Smooth muscle cell (in vitro differentiated cells): Measurements from ENCODE around the gene CRTAC1. TPM values are rescaled to one million over a fixed set of nuclear protein-coding genes. Genes with fewer than 3 reads are reported as not detected.

Experiments used
- DNase-seq: peaks from one replicate; lab custom pipeline; 2025; ENCODE audit not compliant: unreplicated experiment; lab: John Stamatoyannopoulos, UW
- H2AFZ ChIP-seq: fragments of 200-600 bp; sonication (generic); 2 replicates; pipeline ENCODE4 v1.6.0; 2016; ENCODE audit warnings: antibody characterized with exemption, low read depth, mild to moderate bottlenecking
- H3F3A ChIP-seq: fragments of 200-600 bp; sonication (generic); 2 replicates; pipeline ENCODE4 v1.6.0; 2017; ENCODE audit warnings: antibody characterized with exemption, low read depth
- H3K27ac ChIP-seq: fragments of 200-600 bp; sonication (generic); 2 replicates; pipeline ENCODE4 v1.5.1; 2016; ENCODE audit warnings: low read depth, mild to moderate bottlenecking
- H3K27me3 ChIP-seq: fragments of 200-600 bp; sonication (generic); 2 replicates; pipeline ENCODE4 v1.6.1; 2016; ENCODE audit warnings: low read depth, mild to moderate bottlenecking
- H3K36me3 ChIP-seq: fragments of 200-600 bp; sonication (generic); 2 replicates; pipeline ENCODE4 v1.5.1; 2016; ENCODE audit warnings: low read depth
- H3K4me1 ChIP-seq: fragments of 200-600 bp; sonication (generic); 2 replicates; pipeline ENCODE4 v1.5.1; 2016; ENCODE audit warnings: low read depth
- H3K4me2 ChIP-seq: fragments of 200-600 bp; sonication (generic); 2 replicates; pipeline ENCODE4 v1.6.0; 2016; ENCODE audit warnings: mild to moderate bottlenecking
- H3K4me3 ChIP-seq: fragments of 200-600 bp; sonication (generic); 2 replicates; pipeline ENCODE4 v1.5.1; 2016; ENCODE audit warnings: mild to moderate bottlenecking
- H3K79me2 ChIP-seq: fragments of 200-600 bp; sonication (generic); 2 replicates; pipeline ENCODE4 v1.6.0; 2016; ENCODE audit warnings: low read depth, mild to moderate bottlenecking
- H3K9ac ChIP-seq: fragments of 200-600 bp; sonication (generic); 2 replicates; pipeline ENCODE4 v1.6.0; 2016; ENCODE audit warnings: low read depth
- H3K9me3 ChIP-seq: fragments of 200-600 bp; sonication (generic); replicated peaks from 2 replicates; pipeline ENCODE4 v1.5.1; 2016; ENCODE audit warnings: low read depth
- H4K20me1 ChIP-seq: fragments of 200-600 bp; sonication (generic); 2 replicates; pipeline ENCODE4 v1.6.0; 2016; ENCODE audit warnings: low read depth
- CTCF ChIP-seq: fragments of 200-600 bp; sonication (generic); IDR thresholded peaks from 2 replicates; pipeline ENCODE4 v1.5.1; 2017; ENCODE audit warnings: borderline replicate concordance, mild to moderate bottlenecking, antibody characterized with exemption; ENCODE audit not compliant: insufficient read depth, poor library complexity, severe bottlenecking
- WGBS: methylation state at CpG from one replicate; pipeline ENCODE4 v1.1.7; 2016; ENCODE audit warnings: low lambda C conversion rate; 5-methylcytosine and 5-hydroxymethylcytosine counted together
- polyA plus RNA-seq: library from polyadenylated mRNA; unstranded; fragments of >200 nt; fragmentation: Nextera tagmentation; extraction: Ambion mirVana; gene quantifications from 2 replicates; pipeline ENCODE4 v1.2.1, GENCODE V29; 2016
- total RNA-seq: library from RNA; depleted of rRNA; stranded (reverse); fragments of >200 nt; gene quantifications from 2 replicates; pipeline ENCODE4 v1.2.3, GENCODE V29; 2014

CRTAC1 gene
- total and polyA plus RNA-seq, 2 experiments from 2014 or later = 0.31 to 0.65 TPM

DNA sequence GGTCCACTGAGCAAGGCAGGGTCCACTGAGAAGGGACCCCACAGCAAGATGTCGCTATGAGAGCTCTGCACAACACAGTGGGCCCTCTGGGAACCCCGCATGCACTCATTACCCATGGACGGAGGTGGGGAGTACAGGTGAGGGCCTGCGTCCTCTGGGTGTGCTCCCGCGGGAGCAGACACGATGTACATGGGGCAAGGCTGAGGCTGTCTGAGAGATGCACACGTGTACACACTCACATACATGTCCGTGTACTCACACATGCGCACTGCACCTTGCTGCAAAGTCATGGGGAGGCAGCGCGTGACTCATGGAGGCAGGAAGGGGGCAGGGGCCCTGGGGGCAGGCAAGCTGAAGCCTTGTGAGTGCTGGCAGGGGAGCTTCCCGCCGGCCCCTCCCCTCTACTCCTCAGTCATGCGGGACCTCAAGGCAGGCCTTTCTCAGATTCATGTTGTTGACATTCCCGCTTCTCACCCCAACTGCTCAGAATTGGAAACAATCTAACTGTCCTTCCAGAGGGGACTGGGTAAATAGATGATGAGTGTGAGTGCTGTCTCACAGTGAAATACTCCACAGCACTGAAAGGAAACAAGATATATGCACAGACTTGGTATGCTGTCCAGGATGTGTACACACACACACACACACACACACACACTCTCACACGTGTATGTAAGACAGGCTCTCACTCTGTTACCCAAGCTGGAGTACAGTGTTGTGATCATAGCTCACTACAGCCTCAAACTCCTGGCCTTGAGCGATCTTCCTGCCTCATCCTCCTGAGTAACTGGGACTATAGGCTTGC, 140.8 kb downstream of the CRTAC1 start:
- Histone ChIP-seq H3K9ac (peak overlapping the region; percentile 69), H4K20me1 (no peaks in the 10 kb centered on the region), H3K27me3 (peaks cover 8% of the 10 kb centered on the region), H3K9me3 (no peaks in the 10 kb centered on the region), H3K79me2 (no peaks in the 10 kb centered on the region), H3F3A (peaks cover 8% of the 10 kb centered on the region), H3K4me2 (peak overlapping the region; percentile 81), H3K36me3 (no peaks in the 10 kb centered on the region), H2AFZ (peak overlapping the region; percentile 26), H3K4me1 (peaks cover 15% of the 10 kb centered on the region), H3K27ac (peak overlapping the region; percentile 92), H3K4me3 (no peak overlapping the region)
- peak; percentile 30 for DNase-seq
- TF ChIP-seq CTCF = no peak
- WGBS = 37% methylated on average over 18 of the region's 18 CpGs

- TF ChIP-seq CTCF = peak; percentile 16
- no peaks in the 10 kb centered on the region for H3K36me3 ChIP-seq
- H3F3A ChIP-seq = peaks cover 8% of the 10 kb centered on the region
- no peaks in the 10 kb centered on the region for H4K20me1 ChIP-seq
- peak overlapping the region; percentile 69 for H3K9ac ChIP-seq
- no peaks in the 10 kb centered on the region for H3K79me2 ChIP-seq
- no peaks in the 10 kb centered on the region for H3K9me3 ChIP-seq
- H3K4me2 ChIP-seq = peak overlapping the region; percentile 81
- H2AFZ ChIP-seq = no peak overlapping the region
- H3K27ac ChIP-seq = peak overlapping the region; percentile 92
- no peak overlapping the region for H3K4me3 ChIP-seq
- peaks cover 15% of the 10 kb centered on the region for H3K4me1 ChIP-seq
- DNase-seq = peak; percentile 13
- H3K27me3 ChIP-seq = peaks cover 7% of the 10 kb centered on the region
- WGBS = 21% methylated on average over 9 of the region's 12 CpGs
Observed at GRCh38 chr10:97888641-97889262, 141.7 kb downstream of the CRTAC1 start.

- Histone ChIP-seq H3K36me3 (no peaks in the 10 kb centered on the region), H3K79me2 (no peaks in the 10 kb centered on the region), H3K27ac (peak overlapping the region; percentile 92), H3K4me2 (peak overlapping the region; percentile 81), H4K20me1 (no peaks in the 10 kb centered on the region), H3K9ac (peak overlapping the region; percentile 51), H3K4me3 (no peak overlapping the region), H3K9me3 (no peaks in the 10 kb centered on the region), H3K4me1 (peaks cover 15% of the 10 kb centered on the region), H2AFZ (no peak overlapping the region), H3K27me3 (peaks cover 1% of the 10 kb centered on the region), H3F3A (peaks cover 8% of the 10 kb centered on the region)
- TF ChIP-seq CTCF = no peak
- no peak for DNase-seq
- WGBS = 83% methylated on average over 7 of the region's 7 CpGs
Observed at GRCh38 chr10:97888134-97888533, 142.3 kb downstream of the CRTAC1 start.
